ENCODE measurements around the gene APBB2. TPM values are rescaled to one million over a fixed set of nuclear protein-coding genes. Genes with fewer than 3 reads are reported as not detected.
"Not testable (repeated sequence)": the region's sequence is repeated elsewhere in the genome, so short reads cannot be mapped to it uniquely, and the experiment has no call there.

APBB2 gene
- total and polyA plus RNA-seq, 7 experiments from 2014 or later: 0.42 to 1.5 (median 0.59) TPM; not detected in 2

- ATAC-seq: no peak
These were observed 57.8 kb downstream of the APBB2 start for GRCh38 chr4:41156574-41156973.

GRCh38 chr4:41155194-41155830 is 59.0 kb downstream of the APBB2 start:
- peaks cover 0 to 1% (median 0%) of the 10 kb centered on the region in 7 donors for H3K4me1 Mint-ChIP-seq
- ATAC-seq (no peak), DNase-seq (no peak)
- Histone ChIP-seq H3K27me3 (ENCODE audit: control insufficient read depth in 2 of 2, insufficient read depth in 2 of 2, low read length in 2 of 2) (no peaks in the 10 kb centered on the region), H3K36me3 (ENCODE audit: control insufficient read depth in 2 of 3, insufficient read depth in 3 of 3, low read length in 3 of 3) (no peaks in the 10 kb centered on the region), H3K4me3 (ENCODE audit: low read length) (no peak overlapping the region), H3K27ac (ENCODE audit: low read depth, low read length) (no peak overlapping the region), H3K4me1 (ENCODE audit: control insufficient read depth in 2 of 2, insufficient read depth in 2 of 2, low read length in 2 of 2) (no peaks in the 10 kb centered on the region), H3K9me3 (ENCODE audit: control insufficient read depth in 2 of 3, low read length in 3 of 3) (no peaks in the 10 kb centered on the region)
- intact Hi-C loops (cut with micrococcal nuclease): no loop called here
- H3K9me3 Mint-ChIP-seq: peaks cover 0 to 2% (median 0%) of the 10 kb centered on the region in 11 donors
- CTCF ChIA-PET: no interaction called here
- peaks cover 0 to 33% (median 16%) of the 10 kb centered on the region in 5 donors for H3K27me3 Mint-ChIP-seq
- no peak overlapping the region for H3K27ac Mint-ChIP-seq
- no peak overlapping the region for H3K4me3 Mint-ChIP-seq
- H3K36me3 Mint-ChIP-seq: no peaks in the 10 kb centered on the region
- POLR2A ChIA-PET: no interaction called here

More at GRCh38 chr4:41156574-41156973, 57.8 kb downstream of the APBB2 start:
- Mint-ChIP-seq H3K27ac (no peak overlapping the region), H3K36me3 (no peaks in the 10 kb centered on the region), H3K9me3 (no peaks in the 10 kb centered on the region), H3K4me1 (peaks cover 0 to 1% (median 0%) of the 10 kb centered on the region in 7 donors), H3K27me3 (peaks cover 0 to 30% (median 9%) of the 10 kb centered on the region in 5 donors), H3K4me3 (no peak overlapping the region)
- H3K4me3 ChIP-seq (ENCODE audit: low read length): no peak overlapping the region
- intact Hi-C loops (cut with micrococcal nuclease): no loop called here
- H3K27me3 ChIP-seq (ENCODE audit: control insufficient read depth in 2 of 2, insufficient read depth in 2 of 2, low read length in 2 of 2): no peaks in the 10 kb centered on the region
- H3K9me3 ChIP-seq (ENCODE audit: control insufficient read depth in 2 of 3, low read length in 3 of 3): no peaks in the 10 kb centered on the region
- H3K27ac ChIP-seq (ENCODE audit: low read depth, low read length): no peak overlapping the region
- ChIA-PET CTCF (no interaction called here), POLR2A (no interaction called here)
- no peak for DNase-seq
- no peaks in the 10 kb centered on the region for H3K36me3 ChIP-seq (ENCODE audit: control insufficient read depth in 2 of 3, insufficient read depth in 3 of 3, low read length in 3 of 3)
- H3K4me1 ChIP-seq (ENCODE audit: control insufficient read depth in 2 of 2, insufficient read depth in 2 of 2, low read length in 2 of 2): no peaks in the 10 kb centered on the region

- no peak overlapping the region for H3K4me3 ChIP-seq (ENCODE audit: low read length)
- H3K27ac Mint-ChIP-seq: no peak overlapping the region
- DNase-seq (no peak), ATAC-seq (no peak)
- H3K4me3 Mint-ChIP-seq: no peak overlapping the region
- no peak overlapping the region for H3K27ac ChIP-seq (ENCODE audit: low read depth, low read length)
- no peaks in the 10 kb centered on the region for H3K4me1 ChIP-seq (ENCODE audit: control insufficient read depth in 2 of 2, insufficient read depth in 2 of 2, low read length in 2 of 2)
- peaks cover 0 to 33% (median 18%) of the 10 kb centered on the region in 5 donors for H3K27me3 Mint-ChIP-seq
- no peaks in the 10 kb centered on the region for H3K27me3 ChIP-seq (ENCODE audit: control insufficient read depth in 2 of 2, insufficient read depth in 2 of 2, low read length in 2 of 2)
- no peaks in the 10 kb centered on the region for H3K36me3 ChIP-seq (ENCODE audit: control insufficient read depth in 2 of 3, insufficient read depth in 3 of 3, low read length in 3 of 3)
- ChIA-PET CTCF (no interaction called here), POLR2A (no interaction called here)
- H3K9me3 Mint-ChIP-seq: peaks cover 0 to 2% (median 0%) of the 10 kb centered on the region in 11 donors
- H3K36me3 Mint-ChIP-seq: no peaks in the 10 kb centered on the region
- peaks cover 0 to 1% (median 0%) of the 10 kb centered on the region in 7 donors for H3K4me1 Mint-ChIP-seq
- intact Hi-C loops (cut with micrococcal nuclease): no loop called here
- no peaks in the 10 kb centered on the region for H3K9me3 ChIP-seq (ENCODE audit: control insufficient read depth in 2 of 3, low read length in 3 of 3)
These were observed 59.5 kb downstream of the APBB2 start for GRCh38 chr4:41154814-41155177.

DNA sequence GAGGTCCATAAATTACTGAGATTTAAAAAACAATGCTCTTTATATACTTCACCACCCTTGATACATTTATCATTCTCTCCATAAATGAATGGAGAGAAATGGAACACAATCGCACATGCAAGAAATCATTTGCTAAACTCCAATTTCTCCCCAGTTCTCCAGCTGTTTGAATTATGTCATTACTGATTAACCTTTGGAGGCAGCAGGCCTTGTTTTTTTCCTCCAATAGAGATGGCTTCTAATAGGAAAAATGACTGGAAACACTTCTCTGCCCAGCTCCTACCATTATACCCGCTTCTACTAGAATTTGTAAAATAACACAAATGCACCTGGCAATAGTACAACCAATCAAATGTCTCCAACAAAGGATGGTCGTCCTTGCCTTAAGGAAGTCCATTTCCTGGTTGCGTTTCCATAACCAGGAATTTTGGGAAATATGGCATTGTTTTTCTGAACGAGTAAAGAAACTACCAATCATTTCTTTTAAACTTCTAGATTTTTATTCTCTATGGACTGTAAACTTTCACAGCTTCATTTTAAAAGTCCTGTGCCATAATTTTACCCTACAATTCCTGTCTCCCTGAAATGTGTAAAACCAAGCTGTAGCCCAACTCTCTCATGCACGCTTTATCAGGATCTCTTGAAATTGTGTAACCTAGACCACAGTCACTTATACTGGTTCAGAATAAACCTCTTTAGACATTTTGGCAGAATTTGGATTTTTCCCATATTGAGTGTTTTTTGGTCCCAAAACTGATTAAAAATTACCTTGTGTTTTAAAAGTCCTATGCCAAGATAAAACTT is 60.1 kb downstream of the APBB2 start:
- CTCF ChIA-PET: no interaction called here
- no peaks in the 10 kb centered on the region for H3K9me3 ChIP-seq (ENCODE audit: control insufficient read depth in 2 of 3, low read length in 3 of 3)
- no peaks in the 10 kb centered on the region for H3K36me3 Mint-ChIP-seq
- POLR2A ChIA-PET: no interaction called here
- H3K9me3 Mint-ChIP-seq: peaks cover 0 to 2% (median 0%) of the 10 kb centered on the region in 11 donors
- no peak for ATAC-seq
- no peaks in the 10 kb centered on the region for H3K27me3 ChIP-seq (ENCODE audit: control insufficient read depth in 2 of 2, insufficient read depth in 2 of 2, low read length in 2 of 2)
- no peak overlapping the region for H3K4me3 ChIP-seq (ENCODE audit: low read length)
- peaks cover 3 to 33% (median 13%) of the 10 kb centered on the region in 5 donors for H3K27me3 Mint-ChIP-seq
- H3K27ac ChIP-seq (ENCODE audit: low read depth, low read length): no peak overlapping the region
- H3K4me1 Mint-ChIP-seq: peaks cover 0 to 1% (median 0%) of the 10 kb centered on the region in 7 donors
- no peak overlapping the region for H3K27ac Mint-ChIP-seq
- no peak overlapping the region for H3K4me3 Mint-ChIP-seq
- DNase-seq: no peak
- no peaks in the 10 kb centered on the region for H3K4me1 ChIP-seq (ENCODE audit: control insufficient read depth in 2 of 2, insufficient read depth in 2 of 2, low read length in 2 of 2)
- H3K36me3 ChIP-seq (ENCODE audit: control insufficient read depth in 2 of 3, insufficient read depth in 3 of 3, low read length in 3 of 3): no peaks in the 10 kb centered on the region
- intact Hi-C loops (cut with micrococcal nuclease): no loop called here

- H3K36me3 Mint-ChIP-seq: no peaks in the 10 kb centered on the region
- peaks cover 0 to 2% (median 0%) of the 10 kb centered on the region in 11 donors for H3K9me3 Mint-ChIP-seq
- H3K27ac ChIP-seq (ENCODE audit: low read depth, low read length): no peak overlapping the region
- intact Hi-C loops (cut with micrococcal nuclease): no loop called here
- H3K4me1 Mint-ChIP-seq: no peaks in the 10 kb centered on the region
- POLR2A ChIA-PET: no interaction called here
- no peak overlapping the region for H3K4me3 ChIP-seq (ENCODE audit: low read length)
- DNase-seq: no peak
- H3K4me3 Mint-ChIP-seq: no peak overlapping the region
- H3K36me3 ChIP-seq (ENCODE audit: control insufficient read depth in 2 of 3, insufficient read depth in 3 of 3, low read length in 3 of 3): no peaks in the 10 kb centered on the region
- no peaks in the 10 kb centered on the region for H3K9me3 ChIP-seq (ENCODE audit: control insufficient read depth in 2 of 3, low read length in 3 of 3)
- peaks cover 3 to 22% (median 8%) of the 10 kb centered on the region in 5 donors for H3K27me3 Mint-ChIP-seq
- H3K27me3 ChIP-seq (ENCODE audit: control insufficient read depth in 2 of 2, insufficient read depth in 2 of 2, low read length in 2 of 2): no peaks in the 10 kb centered on the region
- no peak for ATAC-seq
- CTCF ChIA-PET: no interaction called here
- H3K4me1 ChIP-seq (ENCODE audit: control insufficient read depth in 2 of 2, insufficient read depth in 2 of 2, low read length in 2 of 2): no peaks in the 10 kb centered on the region
- H3K27ac Mint-ChIP-seq: no peak overlapping the region
These were observed 63.9 kb downstream of the APBB2 start for GRCh38 chr4:41150401-41150800.

- H3K4me1 Mint-ChIP-seq; H3K9me3 ChIP-seq (ENCODE audit: control insufficient read depth in 2 of 3, low read length in 3 of 3); H3K9me3 Mint-ChIP-seq; POLR2A ChIA-PET; intact Hi-C loops (cut with micrococcal nuclease); H3K4me3 Mint-ChIP-seq; H3K36me3 ChIP-seq (ENCODE audit: control insufficient read depth in 2 of 3, insufficient read depth in 3 of 3, low read length in 3 of 3); DNase-seq; H3K4me1 ChIP-seq (ENCODE audit: control insufficient read depth in 2 of 2, insufficient read depth in 2 of 2, low read length in 2 of 2); H3K27ac ChIP-seq (ENCODE audit: low read depth, low read length); H3K36me3 Mint-ChIP-seq; ATAC-seq; CTCF ChIA-PET; H3K27me3 ChIP-seq (ENCODE audit: control insufficient read depth in 2 of 2, insufficient read depth in 2 of 2, low read length in 2 of 2); H3K27ac Mint-ChIP-seq; H3K4me3 ChIP-seq (ENCODE audit: low read length): not testable (repeated sequence)
- peaks cover 0 to 26% (median 5%) of the 10 kb centered on the region in 5 donors for H3K27me3 Mint-ChIP-seq
These were observed 64.8 kb downstream of the APBB2 start for GRCh38 chr4:41149568-41149967.

GRCh38 chr4:41148931-41149330 is 65.4 kb downstream of the APBB2 start:
- H3K36me3 Mint-ChIP-seq: no peaks in the 10 kb centered on the region
- peaks cover 0 to 3% (median 0%) of the 10 kb centered on the region in 11 donors for H3K9me3 Mint-ChIP-seq
- CTCF ChIA-PET: no interaction called here
- DNase-seq (no peak), ATAC-seq (no peak)
- no peaks in the 10 kb centered on the region for H3K36me3 ChIP-seq (ENCODE audit: control insufficient read depth in 2 of 3, insufficient read depth in 3 of 3, low read length in 3 of 3)
- no peaks in the 10 kb centered on the region for H3K27me3 ChIP-seq (ENCODE audit: control insufficient read depth in 2 of 2, insufficient read depth in 2 of 2, low read length in 2 of 2)
- H3K27ac ChIP-seq (ENCODE audit: low read depth, low read length): no peak overlapping the region
- POLR2A ChIA-PET: no interaction called here
- H3K4me1 Mint-ChIP-seq: no peaks in the 10 kb centered on the region
- no peaks in the 10 kb centered on the region for H3K9me3 ChIP-seq (ENCODE audit: control insufficient read depth in 2 of 3, low read length in 3 of 3)
- H3K27me3 Mint-ChIP-seq: peaks cover 0 to 29% (median 5%) of the 10 kb centered on the region in 5 donors
- no peaks in the 10 kb centered on the region for H3K4me1 ChIP-seq (ENCODE audit: control insufficient read depth in 2 of 2, insufficient read depth in 2 of 2, low read length in 2 of 2)
- H3K27ac Mint-ChIP-seq: no peak overlapping the region
- H3K4me3 Mint-ChIP-seq: no peak overlapping the region
- intact Hi-C loops (cut with micrococcal nuclease): no loop called here
- no peak overlapping the region for H3K4me3 ChIP-seq (ENCODE audit: low read length)

Data from naive thymus-derived CD4-positive, alpha-beta T cell (primary cell).